Fibroblast of the aortic adventitia (primary cell): ENCODE results near the gene CA4. TPM values are rescaled to one million over a fixed set of nuclear protein-coding genes. Genes with fewer than 3 reads are reported as not detected.

ENCODE experiments used
- DNase-seq: peaks from one replicate; pipeline ENCODE4 v3.0.0-alpha.2; 2010; ENCODE audit warnings: low read depth
- H3K4me3 ChIP-seq: 2 replicates; pipeline ENCODE4 v1.5.1; 2011; ENCODE audit warnings: low read depth, mild to moderate bottlenecking, control low read depth, low read length, moderate library complexity
- CTCF ChIP-seq: IDR thresholded peaks from 2 replicates; pipeline ENCODE4 v1.5.1; 2011; ENCODE audit warnings: mild to moderate bottlenecking, low read length, control low read depth, inconsistent platforms; ENCODE audit not compliant: insufficient read depth
- total RNA-seq: library from RNA; depleted of rRNA; stranded (reverse); fragments of >200 nt; gene quantifications from 2 replicates; pipeline ENCODE4 v1.2.3, GENCODE V29; 2012; ENCODE audit warnings: low replicate concordance

CA4 gene
- total RNA-seq, 1 donor = not detected

- TF ChIP-seq CTCF = no peak
- no peak for DNase-seq
- H3K4me3 ChIP-seq = no peak overlapping the region
These were observed 9.7 kb downstream of the CA4 start for GRCh38 chr17:60159479-60159866.

- TF ChIP-seq CTCF = no peak
- no peak overlapping the region for H3K4me3 ChIP-seq
- DNase-seq = no peak
These were observed 11.2 kb downstream of the CA4 start for GRCh38 chr17:60160829-60161501.

GRCh38 chr17:60161598-60162330 lies 12.0 kb downstream of the CA4 start:
- no peak for DNase-seq
- no peak for TF ChIP-seq CTCF
- H3K4me3 ChIP-seq = no peak overlapping the region

- no peak for TF ChIP-seq CTCF
- no peak for DNase-seq
These were observed 13.5 kb downstream of the CA4 start for GRCh38 chr17:60163108-60163784.

GRCh38 chr17:60164164-60164563 lies 14.4 kb downstream of the CA4 start:
- DNase-seq = no peak
- H3K4me3 ChIP-seq = no peak overlapping the region
- TF ChIP-seq CTCF = no peak

More at GRCh38 chr17:60163108-60163784, 13.5 kb downstream of the CA4 start:
- H3K4me3 ChIP-seq = no peak overlapping the region

GRCh38 chr17:60164697-60165096 lies 14.9 kb downstream of the CA4 start:
- H3K4me3 ChIP-seq = no peak overlapping the region
- no peak for DNase-seq
- TF ChIP-seq CTCF = no peak
